ENCODE measurements around the gene CES3. TPM values are rescaled to one million over a fixed set of nuclear protein-coding genes. Genes with fewer than 3 reads are reported as not detected.

The CES3 gene
- total RNA-seq, 5 donors from 2014 or later (not counting 1 experiment from before 2014, with no cell fraction given) = 0.10 to 0.88 (median 0.58) TPM

- Mint-ChIP-seq H3K27ac (no peak overlapping the region), H3K27me3 (peaks cover 6 to 19% of the 10 kb centered on the region in 2 donors), H3K36me3 (no peaks in the 10 kb centered on the region), H3K4me1 (no peaks in the 10 kb centered on the region), H3K9me3 (no peaks in the 10 kb centered on the region), H3K4me3 (no peak overlapping the region)
- Histone ChIP-seq H3K27ac (ENCODE audit: low read length) (no peak overlapping the region), H3K9me3 (no peaks in the 10 kb centered on the region), H3K27me3 (replicated peaks in 1 of 2; ENCODE audit: control insufficient read depth in 2 of 2, extremely low read depth in 1 of 2, insufficient read depth in 2 of 2, low read length in 1 of 2) (peaks cover 0 to 54% of the 10 kb centered on the region in 2 experiments), H3K4me1 (ENCODE audit: control insufficient read depth in 1 of 2, extremely low read depth in 1 of 2, insufficient read depth in 2 of 2, low read length in 2 of 2) (no peaks in the 10 kb centered on the region), H3K4me3 (ENCODE audit: control insufficient read depth in 1 of 2, extremely low read depth in 1 of 2, low read length in 1 of 2) (no peak overlapping the region), H3K36me3 (ENCODE audit: control insufficient read depth in 2 of 2, extremely low read depth in 1 of 2, insufficient read depth in 1 of 2, low read length in 1 of 2) (no peaks in the 10 kb centered on the region)
- ATAC-seq (replicated peaks in 1 of 4) (no peak), DNase-seq (no peak)
- ChIA-PET CTCF (no interaction called here), POLR2A (no interaction called here)
- 70% methylated on average over 3 of the region's 6 CpGs for WGBS (ENCODE audit: insufficient coverage)
These were observed 44.5 kb upstream of the CES3 start for GRCh38 chr16:66916518-66916917.

GRCh38 chr16:66917741-66918140 is 43.3 kb upstream of the CES3 start:
- ATAC-seq (replicated peaks in 1 of 4) = no peak
- no peaks in the 10 kb centered on the region for H3K36me3 ChIP-seq (ENCODE audit: control insufficient read depth in 2 of 2, extremely low read depth in 1 of 2, insufficient read depth in 1 of 2, low read length in 1 of 2)
- H3K27ac ChIP-seq (ENCODE audit: low read length) = no peak overlapping the region
- no peak for DNase-seq
- H3K27me3 Mint-ChIP-seq = peaks cover 9 to 24% of the 10 kb centered on the region in 2 donors
- no peaks in the 10 kb centered on the region for H3K4me1 Mint-ChIP-seq
- no peaks in the 10 kb centered on the region for H3K9me3 ChIP-seq
- H3K27ac Mint-ChIP-seq = no peak overlapping the region
- no peak overlapping the region for H3K4me3 Mint-ChIP-seq
- CTCF ChIA-PET = no interaction called here
- 80% methylated on average over 3 of the region's 9 CpGs for WGBS (ENCODE audit: insufficient coverage)
- H3K27me3 ChIP-seq (replicated peaks in 1 of 2; ENCODE audit: control insufficient read depth in 2 of 2, extremely low read depth in 1 of 2, insufficient read depth in 2 of 2, low read length in 1 of 2) = peaks cover 0 to 57% of the 10 kb centered on the region in 2 experiments
- POLR2A ChIA-PET = no interaction called here
- H3K36me3 Mint-ChIP-seq = no peaks in the 10 kb centered on the region
- H3K9me3 Mint-ChIP-seq = no peaks in the 10 kb centered on the region
- no peaks in the 10 kb centered on the region for H3K4me1 ChIP-seq (ENCODE audit: control insufficient read depth in 1 of 2, extremely low read depth in 1 of 2, insufficient read depth in 2 of 2, low read length in 2 of 2)
- no peak overlapping the region for H3K4me3 ChIP-seq (ENCODE audit: control insufficient read depth in 1 of 2, extremely low read depth in 1 of 2, low read length in 1 of 2)

- ChIA-PET CTCF (no interaction called here), POLR2A (no interaction called here)
- Histone ChIP-seq H3K27ac (ENCODE audit: low read length) (no peak overlapping the region), H3K27me3 (replicated peaks in 1 of 2; ENCODE audit: control insufficient read depth in 2 of 2, extremely low read depth in 1 of 2, insufficient read depth in 2 of 2, low read length in 1 of 2) (peaks cover 0 to 60% of the 10 kb centered on the region in 2 experiments), H3K36me3 (ENCODE audit: control insufficient read depth in 2 of 2, extremely low read depth in 1 of 2, insufficient read depth in 1 of 2, low read length in 1 of 2) (no peaks in the 10 kb centered on the region), H3K4me3 (ENCODE audit: control insufficient read depth in 1 of 2, extremely low read depth in 1 of 2, low read length in 1 of 2) (no peak overlapping the region), H3K9me3 (no peaks in the 10 kb centered on the region), H3K4me1 (ENCODE audit: control insufficient read depth in 1 of 2, extremely low read depth in 1 of 2, insufficient read depth in 2 of 2, low read length in 2 of 2) (no peaks in the 10 kb centered on the region)
- ATAC-seq (replicated peaks in 1 of 4) = no peak
- H3K9me3 Mint-ChIP-seq = no peaks in the 10 kb centered on the region
- H3K4me1 Mint-ChIP-seq = peaks cover 0 to 2% (median 0%) of the 10 kb centered on the region in 3 donors
- DNase-seq = no peak
- peaks cover 13 to 31% of the 10 kb centered on the region in 2 donors for H3K27me3 Mint-ChIP-seq
- H3K27ac Mint-ChIP-seq = no peak overlapping the region
- H3K4me3 Mint-ChIP-seq = no peak overlapping the region
- 78% methylated on average over 5 of the region's 6 CpGs for WGBS (ENCODE audit: insufficient coverage)
- no peaks in the 10 kb centered on the region for H3K36me3 Mint-ChIP-seq
These were observed 42.7 kb upstream of the CES3 start for GRCh38 chr16:66918355-66918754.

- POLR2A ChIA-PET = no interaction called here
- Mint-ChIP-seq H3K4me1 (peaks cover 0 to 5% (median 2%) of the 10 kb centered on the region in 3 donors), H3K27ac (no peak within 1 kb of the TSS)
These were observed 42.1 kb upstream of the CES3 start, which contains the start of gene CDH16 for GRCh38 chr16:66918803-66919568. CDH16 (minus strand) TSS chr16:66918885; CDS start chr16:66918065, 820 bp downstream.

GRCh38 chr16:66919569-66920298 is 41.3 kb upstream of the CES3 start:
- no peaks in the 10 kb centered on the region for H3K9me3 Mint-ChIP-seq
- no peak for DNase-seq
- POLR2A ChIA-PET = no interaction called here

More at GRCh38 chr16:66918803-66919568, 42.1 kb upstream of the CES3 start, which contains the start of gene CDH16:
- no peaks in the 10 kb centered on the region for H3K9me3 Mint-ChIP-seq
- peaks cover 0 to 62% of the 10 kb centered on the region in 2 experiments for H3K27me3 ChIP-seq (replicated peaks in 1 of 2; ENCODE audit: control insufficient read depth in 2 of 2, extremely low read depth in 1 of 2, insufficient read depth in 2 of 2, low read length in 1 of 2)
- H3K4me3 Mint-ChIP-seq = no peak within 1 kb of the TSS
- no peak within 1 kb of the TSS for H3K27ac ChIP-seq (ENCODE audit: low read length)
- CTCF ChIA-PET = no interaction called here
- peaks cover 20 to 37% of the 10 kb centered on the region in 2 donors for H3K27me3 Mint-ChIP-seq
- no peaks in the 10 kb centered on the region for H3K9me3 ChIP-seq
- DNase-seq (no peak), ATAC-seq (replicated peaks in 1 of 4) (no peak)
- H3K36me3 Mint-ChIP-seq = no peaks in the 10 kb centered on the region
- no peak within 1 kb of the TSS for H3K4me3 ChIP-seq (ENCODE audit: control insufficient read depth in 1 of 2, extremely low read depth in 1 of 2, low read length in 1 of 2)
- H3K4me1 ChIP-seq (ENCODE audit: control insufficient read depth in 1 of 2, extremely low read depth in 1 of 2, insufficient read depth in 2 of 2, low read length in 2 of 2) = no peaks in the 10 kb centered on the region
- no peaks in the 10 kb centered on the region for H3K36me3 ChIP-seq (ENCODE audit: control insufficient read depth in 2 of 2, extremely low read depth in 1 of 2, insufficient read depth in 1 of 2, low read length in 1 of 2)
- WGBS (ENCODE audit: insufficient coverage) = 62% methylated on average over 3 of the region's 7 CpGs

GRCh38 chr16:66920299-66920590 is 40.8 kb upstream of the CES3 start:
- Mint-ChIP-seq H3K9me3 (no peaks in the 10 kb centered on the region), H3K4me1 (peaks cover under 1 to 6% (median 4%) of the 10 kb centered on the region in 3 donors), H3K4me3 (no peak overlapping the region), H3K36me3 (no peaks in the 10 kb centered on the region), H3K27me3 (peaks cover 23 to 44% of the 10 kb centered on the region in 2 donors), H3K27ac (no peak overlapping the region)
- DNase-seq (no peak), ATAC-seq (replicated peaks in 1 of 4) (no peak)
- no CpG with 5 or more reads among the region's 2 CpGs for WGBS (ENCODE audit: insufficient coverage)
- no peak overlapping the region for H3K4me3 ChIP-seq (ENCODE audit: control insufficient read depth in 1 of 2, extremely low read depth in 1 of 2, low read length in 1 of 2)
- H3K4me1 ChIP-seq (ENCODE audit: control insufficient read depth in 1 of 2, extremely low read depth in 1 of 2, insufficient read depth in 2 of 2, low read length in 2 of 2) = peaks cover 0 to 8% of the 10 kb centered on the region in 2 experiments
- CTCF ChIA-PET = no interaction called here
- H3K27ac ChIP-seq (ENCODE audit: low read length) = no peak overlapping the region
- POLR2A ChIA-PET = no interaction called here
- H3K36me3 ChIP-seq (ENCODE audit: control insufficient read depth in 2 of 2, extremely low read depth in 1 of 2, insufficient read depth in 1 of 2, low read length in 1 of 2) = no peaks in the 10 kb centered on the region
- H3K9me3 ChIP-seq = no peaks in the 10 kb centered on the region
- H3K27me3 ChIP-seq (replicated peaks in 1 of 2; ENCODE audit: control insufficient read depth in 2 of 2, extremely low read depth in 1 of 2, insufficient read depth in 2 of 2, low read length in 1 of 2) = peaks cover 0 to 67% of the 10 kb centered on the region in 2 experiments

More at GRCh38 chr16:66919569-66920298, 41.3 kb upstream of the CES3 start:
- Histone ChIP-seq H3K27me3 (replicated peaks in 1 of 2; ENCODE audit: control insufficient read depth in 2 of 2, extremely low read depth in 1 of 2, insufficient read depth in 2 of 2, low read length in 1 of 2) (peaks cover 0 to 68% of the 10 kb centered on the region in 2 experiments), H3K4me3 (ENCODE audit: control insufficient read depth in 1 of 2, extremely low read depth in 1 of 2, low read length in 1 of 2) (no peak overlapping the region), H3K4me1 (ENCODE audit: control insufficient read depth in 1 of 2, extremely low read depth in 1 of 2, insufficient read depth in 2 of 2, low read length in 2 of 2) (peaks cover 0 to 3% of the 10 kb centered on the region in 2 experiments), H3K27ac (ENCODE audit: low read length) (no peak overlapping the region), H3K36me3 (ENCODE audit: control insufficient read depth in 2 of 2, extremely low read depth in 1 of 2, insufficient read depth in 1 of 2, low read length in 1 of 2) (no peaks in the 10 kb centered on the region), H3K9me3 (no peaks in the 10 kb centered on the region)
- CTCF ChIA-PET = no interaction called here
- no peak overlapping the region for H3K27ac Mint-ChIP-seq
- H3K4me1 Mint-ChIP-seq = peaks cover 0 to 6% (median 4%) of the 10 kb centered on the region in 3 donors
- H3K27me3 Mint-ChIP-seq = peaks cover 23 to 43% of the 10 kb centered on the region in 2 donors
- no peak for ATAC-seq (replicated peaks in 1 of 4)
- no peak overlapping the region for H3K4me3 Mint-ChIP-seq
- 64% methylated on average over 2 of the region's 5 CpGs for WGBS (ENCODE audit: insufficient coverage)
- H3K36me3 Mint-ChIP-seq = no peaks in the 10 kb centered on the region
